Spleen (tissue), 11 donors: Measurements from ENCODE around the gene ADCK1. TPM values are rescaled to one million over a fixed set of nuclear protein-coding genes. Genes with fewer than 3 reads are reported as not detected.

ENCODE experiments used
- DNase-seq: peaks from one replicate; pipeline ENCODE4 v3.0.0-alpha.2; 2020
- H3K27ac ChIP-seq, 8 donors: fragments of 200-600 bp; sonication (generic) in 7 of 8; 1 replicate in 4 of 8; 2 replicates in 4 of 8; pipeline versions ENCODE4 v1.5.0 to v1.8.0; 2016 to 2021; ENCODE audit warnings: inconsistent platforms in 4 of 8, mild to moderate bottlenecking in 4 of 8, moderate library complexity in 1 of 8
- H3K27me3 ChIP-seq, 7 donors: fragments of 200-600 bp; sonication (generic) in 6 of 7; replicated peaks in 1 of 7; 1 replicate in 4 of 7; 2 replicates in 3 of 7; pipeline versions ENCODE4 v1.5.0 to v1.8.0; 2016 to 2021; ENCODE audit warnings: inconsistent platforms in 3 of 7, mild to moderate bottlenecking in 1 of 7
- H3K36me3 ChIP-seq, 6 donors: fragments of 200-600 bp; sonication (generic) in 5 of 6; 1 replicate in 4 of 6; 2 replicates in 2 of 6; pipeline versions ENCODE4 v1.5.0 to v1.8.0; 2016 to 2021; ENCODE audit warnings: inconsistent platforms in 2 of 6
- H3K4me1 ChIP-seq, 6 donors: fragments of 200-600 bp; sonication (generic) in 5 of 6; 1 replicate in 3 of 6; 2 replicates in 3 of 6; pipeline versions ENCODE4 v1.5.0 to v1.8.0; 2016 to 2021; ENCODE audit warnings: inconsistent platforms in 3 of 6
- H3K4me3 ChIP-seq, 8 donors: fragments of 200-600 bp; sonication (generic) in 7 of 8; 1 replicate in 4 of 8; 2 replicates in 4 of 8; pipeline versions ENCODE4 v1.5.0 to v1.8.0; 2016 to 2021; ENCODE audit warnings: inconsistent platforms in 4 of 8, mild to moderate bottlenecking in 4 of 8, moderate library complexity in 2 of 8
- H3K9me3 ChIP-seq, 8 donors: fragments of 200-600 bp; sonication (generic) in 7 of 8; 1 replicate in 4 of 8; 2 replicates in 4 of 8; pipeline versions ENCODE4 v1.5.0 to v1.8.0; 2016 to 2021; ENCODE audit warnings: inconsistent platforms in 4 of 8
- CTCF ChIP-seq, 11 experiments: fragments of 200-600 bp in 7 of 11; fragments of 450-650 bp in 4 of 11; sonication (generic) in 4 of 11; IDR thresholded peaks in 8 of 11; conservative IDR thresholded peaks in 3 of 11; 1 replicate in 7 of 11; 2 replicates in 4 of 11; pipeline versions ENCODE4 v1.4.0 to v1.8.0; 2016 to 2021; ENCODE audit warnings: antibody characterized with exemption in 11 of 11, inconsistent platforms in 4 of 11, mild to moderate bottlenecking in 1 of 11
- POLR2A ChIP-seq, 3 donors: fragments of 450-650 bp; IDR thresholded peaks; one replicate each; pipeline ENCODE4 v1.5.1; 2017; ENCODE audit warnings: antibody characterized with exemption in 3 of 3, mild to moderate bottlenecking in 1 of 3
- POLR2AphosphoS5 ChIP-seq, 3 donors: sonication (generic); formaldehyde crosslinking; IDR thresholded peaks; one replicate each; pipeline ENCODE4 v1.5.1; 2017; ENCODE audit warnings: antibody characterized with exemption in 3 of 3
- WGBS, 5 donors: extraction: QIAGEN DNeasy Blood & Tissue Kit in 3 of 5; methylation state at CpG; one replicate each; pipeline versions ENCODE4 v1.1.5 to v1.1.7; 2013 to 2018; 5-methylcytosine and 5-hydroxymethylcytosine counted together
- intact Hi-C: fragments of 100-400 bp; cut with DNase I; formaldehyde crosslinking; loops from one replicate; pipeline ENCODE4 v1.15.0; 2023; ENCODE audit warnings: low total_unique reads
- polyA plus RNA-seq, 3 donors: library from polyadenylated mRNA; stranded (reverse); fragments of 200-250 nt; gene quantifications; one replicate each; pipeline ENCODE4 v1.2.1, GENCODE V29; 2013
- total RNA-seq, 7 donors: library from RNA; depleted of rRNA in 3 of 7; stranded (reverse); fragments of >200 nt in 3 of 7; fragmentation: NEBNext Ultra II Directional in 4 of 7; extraction: Animal tissue kit (Norgen Biotek cat#: 25700) in 4 of 7; gene quantifications; one replicate each; pipeline versions ENCODE4 v1.1.0 to v1.2.1, GENCODE V29; 2016 to 2021
- donor health status: healthy with polysubstance abuse.
- donor health status: DM: no; HTN: no; CAD: no; lungs with moderate emphysema.
- donor health status: DM: no; HTN: no; CAD: no.
- donor health status: Bipolar disorder and iron deficiency.
- donor health status: healthy.
- donor health status: DM: no; HTN: no; CAD: no.
- donor health status: DM: yes; HTN: yes; CAD: no.

Gene ADCK1
- total and polyA plus RNA-seq, 10 donors = 5.0 to 14.0 (median 9.0) TPM

DNA sequence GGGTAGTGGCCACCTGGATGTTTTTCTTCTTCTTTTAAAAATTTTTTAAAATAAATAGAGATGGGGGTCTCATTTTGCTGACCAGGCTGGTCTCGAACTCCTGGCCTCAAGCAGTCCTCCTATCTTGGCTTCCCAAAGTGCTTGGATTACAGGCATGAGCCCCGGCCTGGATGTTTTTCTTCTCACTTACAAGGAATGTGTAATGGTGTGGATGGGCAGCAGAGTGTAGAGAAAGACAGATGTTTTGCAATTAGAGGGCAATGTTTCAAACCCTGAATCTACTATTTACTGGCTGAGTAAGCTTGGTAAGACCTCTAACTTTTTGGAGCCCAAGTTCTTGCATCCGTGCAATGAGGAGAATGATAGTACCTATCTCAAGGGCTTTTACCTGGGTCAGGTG lies 48.1 kb downstream of the ADCK1 start:
- peaks cover 0 to 12% (median 5%) of the 10 kb centered on the region in 8 donors for H3K9me3 ChIP-seq
- no peak overlapping the region for H3K27ac ChIP-seq
- WGBS, 5 donors = 80 to 95% (median 88%) methylated on average over 3 of the region's 3 CpGs
- no peak overlapping the region for H3K4me3 ChIP-seq
- no peak for TF ChIP-seq POLR2A (IDR thresholded peaks at IDR 0.05)
- no peak for TF ChIP-seq POLR2AphosphoS5 (IDR thresholded peaks at IDR 0.05)
- no peak for TF ChIP-seq CTCF (IDR thresholded peaks at IDR 0.05 in 8 of 11, conservative IDR thresholded peaks at IDR 0.05 in 3 of 11)
- H3K36me3 ChIP-seq = no peaks in the 10 kb centered on the region
- no peaks in the 10 kb centered on the region for H3K27me3 ChIP-seq
- no peaks in the 10 kb centered on the region for H3K4me1 ChIP-seq
- no peak for DNase-seq
- intact Hi-C loops = no loop called here

DNA sequence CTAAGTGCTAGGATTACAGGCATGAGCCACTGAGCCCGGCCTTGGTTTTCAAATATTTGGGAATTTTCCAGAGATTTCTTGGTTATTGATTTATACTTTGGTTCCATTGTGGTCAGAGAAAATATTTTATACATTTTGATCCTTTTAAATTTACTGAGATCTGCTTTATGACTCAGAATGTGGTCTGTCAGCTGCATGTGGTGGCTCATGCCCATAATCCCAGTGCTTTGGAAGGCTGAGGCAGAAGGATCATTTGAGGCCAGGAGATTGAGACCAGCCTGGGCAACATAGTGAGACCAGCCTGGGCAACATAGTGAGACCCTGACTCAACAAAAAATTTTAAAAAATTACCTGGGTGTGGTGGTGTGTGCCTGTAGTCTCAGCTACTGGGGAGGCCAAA lies 49.8 kb downstream of the ADCK1 start:
- Histone ChIP-seq H3K9me3 (peaks cover 0 to 16% (median 6%) of the 10 kb centered on the region in 8 donors), H3K27ac (no peak overlapping the region), H3K36me3 (no peaks in the 10 kb centered on the region), H3K4me1 (no peaks in the 10 kb centered on the region), H3K4me3 (no peak overlapping the region), H3K27me3 (no peaks in the 10 kb centered on the region)
- intact Hi-C loops = no loop called here
- 86 to 100% (median 96%) methylated on average over 1 of the region's 1 CpG for WGBS, 5 donors
- no peak for TF ChIP-seq CTCF (IDR thresholded peaks at IDR 0.05 in 8 of 11, conservative IDR thresholded peaks at IDR 0.05 in 3 of 11)
- TF ChIP-seq POLR2A (IDR thresholded peaks at IDR 0.05) = no peak
- TF ChIP-seq POLR2AphosphoS5 (IDR thresholded peaks at IDR 0.05) = no peak
- DNase-seq = no peak

DNA sequence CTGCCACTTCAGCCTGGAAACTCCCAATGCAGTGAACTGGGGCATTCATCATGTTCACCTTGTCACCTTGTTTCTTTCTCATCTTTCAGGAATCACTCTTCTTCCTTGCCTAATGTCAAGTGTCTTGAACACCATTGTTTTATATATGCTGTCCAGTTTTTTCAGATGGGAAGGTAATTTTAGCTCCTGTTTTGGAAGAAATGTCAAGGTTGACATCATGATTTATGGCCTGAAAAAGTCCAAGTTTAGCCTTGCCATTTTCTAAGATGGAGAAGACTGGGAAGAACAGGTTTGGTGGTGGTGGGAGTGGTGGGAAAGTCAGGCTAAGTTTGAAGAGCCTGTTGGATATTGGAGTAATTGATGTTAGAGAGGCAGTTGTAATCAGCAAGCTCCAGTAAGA lies 54.0 kb downstream of the ADCK1 start:
- Histone ChIP-seq H3K4me1 (no peaks in the 10 kb centered on the region), H3K27me3 (no peaks in the 10 kb centered on the region), H3K9me3 (peaks cover 0 to 16% (median 6%) of the 10 kb centered on the region in 8 donors), H3K4me3 (no peak overlapping the region), H3K36me3 (peaks cover 0 to 4% (median 0%) of the 10 kb centered on the region in 6 donors), H3K27ac (no peak overlapping the region)
- no peak for TF ChIP-seq CTCF (IDR thresholded peaks at IDR 0.05 in 8 of 11, conservative IDR thresholded peaks at IDR 0.05 in 3 of 11)
- no peak for DNase-seq
- intact Hi-C loops = no loop called here

- WGBS, 5 donors = 82 to 96% (median 95%) methylated on average over 6 of the region's 6 CpGs
- peaks cover 0 to 25% (median 0%) of the 10 kb centered on the region in 6 donors for H3K36me3 ChIP-seq
- H3K4me1 ChIP-seq = no peaks in the 10 kb centered on the region
- H3K9me3 ChIP-seq = peaks cover 0 to 9% (median 4%) of the 10 kb centered on the region in 8 donors
- intact Hi-C loops = no loop called here
- no peak overlapping the region for H3K27ac ChIP-seq
- no peaks in the 10 kb centered on the region for H3K27me3 ChIP-seq
- no peak overlapping the region for H3K4me3 ChIP-seq
- TF ChIP-seq POLR2AphosphoS5 (IDR thresholded peaks at IDR 0.05) (no peak), POLR2A (IDR thresholded peaks at IDR 0.05) (no peak), CTCF (IDR thresholded peaks at IDR 0.05 in 8 of 11, conservative IDR thresholded peaks at IDR 0.05 in 3 of 11) (no peak)
- DNase-seq = no peak
These were observed 57.0 kb downstream of the ADCK1 start for GRCh38 chr14:77856941-77857340.
